ENCODE data around the gene MUS81. TPM values are rescaled to one million over a fixed set of nuclear protein-coding genes. Genes with fewer than 3 reads are reported as not detected.

Gene MUS81
- total RNA-seq, 2 experiments from 2014 or later, result 102 to 130 TPM

- H4K20me1 ChIP-seq (ENCODE audit: insufficient read depth, low read length), result no peaks in the 10 kb centered on the region
- H3K27ac ChIP-seq (ENCODE audit: low read depth, low read length, poor library complexity, severe bottlenecking), result no peak overlapping the region
- peak overlapping the region; percentile 65 for H3K4me3 ChIP-seq (ENCODE audit: low read depth, low read length, poor library complexity, severe bottlenecking)
- no TSS peak for BruUV-seq (replicated peaks)
- intact Hi-C loops (cut with micrococcal nuclease; ENCODE audit: unreplicated experiment), result no loop called here
- DNase-seq (ENCODE audit: low spot score), result no peak
- H3K4me2 ChIP-seq (ENCODE audit: low read length), result peak overlapping the region; percentile 80
- no peak for TF ChIP-seq CTCF (conservative IDR thresholded peaks at IDR 0.05; ENCODE audit: low read length)
- TF ChIP-seq EZH2phosphoT487 (IDR thresholded peaks at IDR 0.05; ENCODE audit: borderline replicate concordance, low read depth, low read length), result no peak
- ChIA-PET CTCF (ENCODE audit: unreplicated experiment) (interaction anchor here (1.5 kb wide), 1 partner anchor 10 kb away, joined by 5 read pairs; the partner anchor contains the start of gene FIBP), POLR2A (interaction anchor here (0.5 to 1.0 kb wide), 2 partner anchors 14 to 40 kb away, joined by 3 read pairs; no protein-coding TSS in a partner anchor)
- no peaks in the 10 kb centered on the region for H3K36me3 ChIP-seq (ENCODE audit: insufficient read depth, low read length)
- H3K79me2 ChIP-seq (ENCODE audit: insufficient read depth, low read depth, low read length), result no peaks in the 10 kb centered on the region
- no peaks in the 10 kb centered on the region for H3K9me2 ChIP-seq (ENCODE audit: insufficient read depth, low read length)
- H3K9me3 ChIP-seq (ENCODE audit: low read length), result no peaks in the 10 kb centered on the region
- peaks cover 27% of the 10 kb centered on the region for H3K4me1 ChIP-seq (ENCODE audit: insufficient read depth, low read length, poor library complexity, severe bottlenecking)
- H2AFZ ChIP-seq (ENCODE audit: low read length), result no peak overlapping the region
These were observed 38.6 kb downstream of the MUS81 start for GRCh38 chr11:65898656-65899355.

DNA sequence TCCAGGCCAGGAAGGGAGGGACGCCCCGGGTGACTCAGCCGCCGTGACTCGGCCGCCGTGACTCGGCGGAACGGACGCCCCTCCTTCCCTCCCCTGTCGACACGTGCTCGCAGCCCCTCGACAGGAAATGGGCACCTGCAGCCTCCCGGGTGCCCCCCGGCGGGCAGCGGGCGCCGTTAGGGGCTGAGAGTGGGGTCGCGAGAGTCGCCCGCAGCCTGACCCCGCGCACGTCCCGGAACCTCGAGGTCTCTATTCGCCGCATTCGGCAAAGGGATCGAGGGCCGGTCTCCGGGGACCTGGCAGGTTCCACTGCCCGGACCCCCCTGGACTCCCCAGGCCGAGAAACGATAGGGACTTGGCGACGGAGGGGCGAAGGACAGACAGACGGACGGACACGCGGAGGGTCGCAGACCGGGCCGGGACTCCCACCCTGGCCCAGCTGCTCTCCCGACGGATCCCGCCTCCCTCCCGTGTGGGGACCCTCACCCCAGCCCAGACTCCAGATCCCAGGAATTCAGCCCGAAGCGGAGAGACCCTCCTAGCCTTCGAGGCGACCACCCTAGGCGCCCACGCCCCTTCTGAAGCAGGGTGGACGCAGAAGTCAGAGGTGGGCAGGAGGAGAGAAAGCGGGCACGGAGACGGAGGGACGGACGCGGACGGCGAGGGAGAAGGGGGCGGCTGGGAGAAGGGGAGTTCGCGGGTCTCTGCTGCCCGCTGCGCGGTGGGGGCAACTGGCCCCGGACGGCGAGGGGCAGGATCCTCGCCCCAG, 39.3 kb downstream of the MUS81 start:
- H3K9me3 ChIP-seq (ENCODE audit: low read length), result no peaks in the 10 kb centered on the region
- no peak overlapping the region for H2AFZ ChIP-seq (ENCODE audit: low read length)
- H4K20me1 ChIP-seq (ENCODE audit: insufficient read depth, low read length), result no peaks in the 10 kb centered on the region
- H3K4me3 ChIP-seq (ENCODE audit: low read depth, low read length, poor library complexity, severe bottlenecking), result peak overlapping the region; percentile 65
- no TSS peak for BruUV-seq (replicated peaks)
- H3K4me1 ChIP-seq (ENCODE audit: insufficient read depth, low read length, poor library complexity, severe bottlenecking), result peaks cover 20% of the 10 kb centered on the region
- H3K27ac ChIP-seq (ENCODE audit: low read depth, low read length, poor library complexity, severe bottlenecking), result no peak overlapping the region
- CTCF ChIA-PET (ENCODE audit: unreplicated experiment), result no interaction called here
- POLR2A ChIA-PET, result no interaction called here
- H3K4me2 ChIP-seq (ENCODE audit: low read length), result peak overlapping the region; percentile 80
- TF ChIP-seq EZH2phosphoT487 (IDR thresholded peaks at IDR 0.05; ENCODE audit: borderline replicate concordance, low read depth, low read length) (no peak), CTCF (conservative IDR thresholded peaks at IDR 0.05; ENCODE audit: low read length) (no peak)
- intact Hi-C loops (cut with micrococcal nuclease; ENCODE audit: unreplicated experiment), result loop anchor here (2.0 kb wide), 1 partner anchor 19 kb away; the partner anchor contains the start of genes C11orf68 and DRAP1
- no peaks in the 10 kb centered on the region for H3K9me2 ChIP-seq (ENCODE audit: insufficient read depth, low read length)
- no peaks in the 10 kb centered on the region for H3K36me3 ChIP-seq (ENCODE audit: insufficient read depth, low read length)
- DNase-seq (ENCODE audit: low spot score), result peak; percentile 19
- no peaks in the 10 kb centered on the region for H3K79me2 ChIP-seq (ENCODE audit: insufficient read depth, low read depth, low read length)
